Activated CD8-positive, alpha-beta memory T cell treated with anti-CD3 and anti-CD28 coated beads for 36 hours (primary cell): ENCODE measurements around the gene ZXDC. TPM values are rescaled to one million over a fixed set of nuclear protein-coding genes. Genes with fewer than 3 reads are reported as not detected.

Experiments used
- CTCF ChIA-PET: fragments of 350-600 bp; sonication (Branson Sonifier 250); formaldehyde crosslinking; loops from one replicate; lab custom pipeline; 2021; ENCODE audit warnings: antibody characterized with exemption; lab: Charles Lee
- POLR2A ChIA-PET: fragments of 350-600 bp; sonication (Branson Sonifier 250); formaldehyde crosslinking; loops from one replicate; lab custom pipeline; 2021; ENCODE audit warnings: antibody characterized with exemption; lab: Charles Lee
- total RNA-seq, 2 experiments: library from RNA; stranded (reverse); gene quantifications; one replicate each; pipeline ENCODE4 v1.2.3, GENCODE V29; 2021

Gene ZXDC
- total RNA-seq, 2 experiments from 2014 or later = 20.5 to 21.8 TPM

GRCh38 chr3:126392246-126392645 lies 83.4 kb downstream of the ZXDC start:
- CTCF ChIA-PET = no interaction called here
- POLR2A ChIA-PET = no interaction called here

GRCh38 chr3:126391631-126392030 lies 84.1 kb downstream of the ZXDC start:
- ChIA-PET CTCF (no interaction called here), POLR2A (no interaction called here)

GRCh38 chr3:126390751-126391150 lies 84.9 kb downstream of the ZXDC start:
- ChIA-PET POLR2A (no interaction called here), CTCF (no interaction called here)

- ChIA-PET CTCF (no interaction called here), POLR2A (no interaction called here)
Observed at GRCh38 chr3:126390201-126390600, 85.5 kb downstream of the ZXDC start.

- CTCF ChIA-PET = no interaction called here
Observed at GRCh38 chr3:126389794-126390146, 85.9 kb downstream of the ZXDC start.

GRCh38 chr3:126389112-126389793 lies 86.4 kb downstream of the ZXDC start:
- CTCF ChIA-PET = interaction anchor here (0.6 to 0.7 kb wide), 2 partner anchors 128 to 937 kb away, joined by 3 to 4 read pairs; no protein-coding TSS in a partner anchor
- POLR2A ChIA-PET = no interaction called here

More at GRCh38 chr3:126389794-126390146, 85.9 kb downstream of the ZXDC start:
- POLR2A ChIA-PET = no interaction called here

Other genes starting within 250 kb of the ZXDC start
- gene KLF15, start 118.5 kb downstream of the ZXDC start, total RNA-seq = under 1 TPM; 0.34 to 0.42 TPM
- not detected for gene CFAP100, start 81.0 kb downstream of the ZXDC start, total RNA-seq
- not detected for gene UROC1, start 41.9 kb upstream of the ZXDC start, total RNA-seq
- gene CHST13, start 48.3 kb upstream of the ZXDC start, total RNA-seq = not detected
- gene C3orf22, start 83.0 kb upstream of the ZXDC start, total RNA-seq = not detected
- 1 to 10 TPM; 1.8 to 2.5 TPM for gene TXNRD3, start 179.2 kb upstream of the ZXDC start, total RNA-seq
- gene CHCHD6, start 228.3 kb upstream of the ZXDC start, total RNA-seq = 10 to 100 TPM; 15.9 to 16.9 TPM